ENCODE measurements around the gene SLC6A8. TPM values are rescaled to one million over a fixed set of nuclear protein-coding genes. Genes with fewer than 3 reads are reported as not detected.

The SLC6A8 gene
- total and polyA plus RNA-seq, 2 experiments from 2014 or later = 29.0 to 35.8 TPM

DNA sequence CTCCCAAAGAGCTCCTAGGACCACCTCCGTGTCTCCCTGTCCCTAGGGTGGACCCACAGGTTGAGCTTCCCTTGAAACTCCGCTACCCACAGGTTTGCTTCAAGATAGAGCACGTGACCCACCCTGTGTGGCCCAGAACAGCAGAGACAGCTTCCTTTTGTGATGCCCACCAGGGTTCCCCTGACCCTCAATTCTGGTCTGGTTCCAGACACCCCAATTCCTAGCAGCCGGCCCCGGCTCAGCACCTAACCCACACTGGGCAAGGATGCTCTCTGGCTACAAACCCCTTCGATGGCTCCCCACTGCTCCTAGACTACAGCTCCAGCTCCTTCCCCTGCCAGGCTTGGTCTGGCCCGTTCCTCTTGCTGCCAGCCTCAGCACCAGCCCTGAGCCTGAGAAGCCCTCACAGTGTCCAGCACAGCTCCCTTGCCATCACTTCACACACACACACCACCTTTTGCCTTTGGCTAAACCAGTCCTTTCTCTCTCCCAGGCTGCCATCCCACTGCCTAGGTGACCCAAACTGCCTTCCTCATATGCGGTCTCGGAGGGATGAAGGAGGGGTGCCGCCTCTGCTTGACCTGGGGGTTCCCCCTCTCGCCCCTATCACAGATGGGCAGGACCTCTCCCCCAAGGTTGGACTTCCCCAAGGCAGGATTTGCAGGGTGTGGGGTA lies 20.3 kb upstream of the SLC6A8 start:
- Histone ChIP-seq H3K27ac (no peak overlapping the region), H3K4me1 (ENCODE audit: low read depth) (no peaks in the 10 kb centered on the region), H3K36me3 (no peaks in the 10 kb centered on the region), H3K9me3 (ENCODE audit: low read depth) (no peaks in the 10 kb centered on the region), H3K4me3 (no peak overlapping the region), H3K27me3 (peaks cover 18% of the 10 kb centered on the region)
- DNase-seq (ENCODE audit: low read depth in 1 of 2, low spot score in 1 of 2) = no peak
- TF ChIP-seq, protein P1, sequence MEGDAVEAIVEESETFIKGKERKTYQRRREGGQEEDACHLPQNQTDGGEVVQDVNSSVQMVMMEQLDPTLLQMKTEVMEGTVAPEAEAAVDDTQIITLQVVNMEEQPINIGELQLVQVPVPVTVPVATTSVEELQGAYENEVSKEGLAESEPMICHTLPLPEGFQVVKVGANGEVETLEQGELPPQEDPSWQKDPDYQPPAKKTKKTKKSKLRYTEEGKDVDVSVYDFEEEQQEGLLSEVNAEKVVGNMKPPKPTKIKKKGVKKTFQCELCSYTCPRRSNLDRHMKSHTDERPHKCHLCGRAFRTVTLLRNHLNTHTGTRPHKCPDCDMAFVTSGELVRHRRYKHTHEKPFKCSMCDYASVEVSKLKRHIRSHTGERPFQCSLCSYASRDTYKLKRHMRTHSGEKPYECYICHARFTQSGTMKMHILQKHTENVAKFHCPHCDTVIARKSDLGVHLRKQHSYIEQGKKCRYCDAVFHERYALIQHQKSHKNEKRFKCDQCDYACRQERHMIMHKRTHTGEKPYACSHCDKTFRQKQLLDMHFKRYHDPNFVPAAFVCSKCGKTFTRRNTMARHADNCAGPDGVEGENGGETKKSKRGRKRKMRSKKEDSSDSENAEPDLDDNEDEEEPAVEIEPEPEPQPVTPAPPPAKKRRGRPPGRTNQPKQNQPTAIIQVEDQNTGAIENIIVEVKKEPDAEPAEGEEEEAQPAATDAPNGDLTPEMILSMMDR (IDR thresholded peaks at IDR 0.05; ENCODE audit: low read depth, low read length) = no peak

DNA sequence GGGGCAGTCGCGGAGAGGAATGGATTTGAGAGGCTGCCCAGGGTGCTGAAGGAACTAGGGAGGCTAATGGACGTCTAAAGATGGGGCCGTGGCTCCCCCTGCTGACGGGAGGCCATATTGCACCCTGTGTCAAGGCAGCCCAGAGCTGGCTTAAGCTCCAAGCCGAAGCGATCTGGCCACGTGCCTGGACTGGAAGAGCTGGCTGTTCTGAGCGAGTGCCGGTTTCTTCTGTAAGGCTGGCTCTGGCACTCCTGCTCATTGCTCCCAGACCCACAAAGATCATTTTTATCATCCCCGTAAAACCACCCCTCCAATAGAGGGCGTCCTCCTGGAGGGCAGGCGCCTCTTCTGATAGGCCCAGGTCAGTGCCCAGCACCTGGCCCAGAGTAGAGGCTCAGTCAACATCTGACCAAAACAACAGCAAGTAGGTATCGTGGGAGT lies 19.8 kb upstream of the SLC6A8 start:
- no peak overlapping the region for H3K27ac ChIP-seq
- H3K4me3 ChIP-seq = no peak overlapping the region
- no peaks in the 10 kb centered on the region for H3K4me1 ChIP-seq (ENCODE audit: low read depth)
- no peaks in the 10 kb centered on the region for H3K9me3 ChIP-seq (ENCODE audit: low read depth)
- no peaks in the 10 kb centered on the region for H3K36me3 ChIP-seq
- peak; percentile 79 to 89 for DNase-seq (ENCODE audit: low read depth in 1 of 2, low spot score in 1 of 2)
- peaks cover 12% of the 10 kb centered on the region for H3K27me3 ChIP-seq
- TF ChIP-seq, protein P1 (IDR thresholded peaks at IDR 0.05; ENCODE audit: low read depth, low read length) = peak; percentile 67

DNA sequence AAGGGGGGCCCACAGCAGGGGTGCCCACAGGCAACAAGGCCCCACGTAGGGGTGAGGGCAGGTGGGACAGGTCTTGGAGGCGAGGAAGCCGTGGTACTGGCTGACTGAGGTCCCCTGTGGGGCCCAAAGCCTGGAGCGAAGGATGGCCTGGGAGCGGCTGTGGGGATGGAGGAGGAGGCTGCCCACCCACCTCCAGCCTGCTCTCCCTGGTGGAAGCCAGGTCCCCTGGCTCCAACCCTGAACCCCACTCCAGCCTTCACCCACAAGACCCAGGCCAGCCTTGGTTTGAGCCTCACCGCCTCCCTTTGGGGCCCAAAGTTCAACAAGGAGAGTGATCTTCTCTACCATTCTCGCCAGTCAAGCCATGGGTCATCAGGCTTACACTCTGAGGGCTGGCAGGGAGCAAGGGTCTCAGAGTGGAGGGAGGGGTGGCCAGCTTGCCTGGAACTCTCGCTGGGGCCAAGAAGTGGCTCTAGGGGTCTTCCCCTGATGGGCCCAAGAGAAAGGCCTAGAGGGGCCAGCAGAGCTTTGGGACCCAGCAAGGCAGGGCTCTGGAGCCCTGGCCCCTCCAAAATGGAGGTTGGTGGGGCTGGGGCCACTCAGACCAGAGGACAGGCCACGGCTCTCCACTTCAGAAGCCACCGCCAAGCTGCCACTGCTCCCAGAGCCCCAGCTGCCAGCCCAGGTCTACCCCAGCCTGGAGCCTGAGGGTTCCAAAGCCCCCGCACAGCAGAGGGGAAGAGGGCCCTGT lies 19.1 kb upstream of the SLC6A8 start:
- no peaks in the 10 kb centered on the region for H3K36me3 ChIP-seq
- no peak for DNase-seq (ENCODE audit: low read depth in 1 of 2, low spot score in 1 of 2)
- peaks cover 8% of the 10 kb centered on the region for H3K27me3 ChIP-seq
- H3K27ac ChIP-seq = no peak overlapping the region
- TF ChIP-seq, protein P1 (IDR thresholded peaks at IDR 0.05; ENCODE audit: low read depth, low read length) = no peak
- no peaks in the 10 kb centered on the region for H3K9me3 ChIP-seq (ENCODE audit: low read depth)
- no peak overlapping the region for H3K4me3 ChIP-seq
- H3K4me1 ChIP-seq (ENCODE audit: low read depth) = no peaks in the 10 kb centered on the region

DNA sequence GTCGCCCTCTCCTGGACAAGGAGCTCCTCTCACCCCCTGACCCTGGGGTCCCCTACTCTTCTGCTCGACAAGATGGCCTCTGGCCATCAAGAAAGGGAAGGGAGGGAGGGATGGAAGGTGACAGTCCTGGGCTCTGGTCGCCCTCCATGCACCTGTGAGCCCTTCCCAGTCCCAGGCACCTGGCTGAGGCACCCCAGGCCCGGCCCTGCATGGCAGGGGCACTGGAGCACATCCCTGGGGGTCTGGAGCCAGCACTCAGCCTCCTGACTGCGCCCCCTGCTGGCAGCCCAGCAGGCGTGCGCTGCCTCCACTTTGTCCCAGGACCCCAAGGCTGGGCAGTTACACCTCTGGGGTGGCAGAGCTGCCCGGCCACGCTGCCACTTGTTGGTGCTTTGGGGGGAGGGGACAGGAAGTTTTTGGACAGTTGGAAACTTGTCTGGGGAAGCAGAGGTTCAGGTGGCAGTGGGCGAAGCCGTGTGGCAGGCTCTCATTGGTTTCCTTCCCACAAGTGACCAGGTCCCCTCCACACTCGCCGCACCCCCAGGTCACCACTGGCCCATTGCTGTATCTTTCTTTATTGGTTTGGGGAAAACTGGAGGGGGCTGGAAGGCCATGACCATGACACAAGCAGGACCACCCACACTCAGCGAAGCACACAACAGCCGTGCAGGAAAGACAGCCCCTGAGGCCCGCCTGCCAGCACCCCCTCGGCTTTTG lies 18.4 kb upstream of the SLC6A8 start:
- TF ChIP-seq, protein P1 (IDR thresholded peaks at IDR 0.05; ENCODE audit: low read depth, low read length) = peak; percentile 66

DNA sequence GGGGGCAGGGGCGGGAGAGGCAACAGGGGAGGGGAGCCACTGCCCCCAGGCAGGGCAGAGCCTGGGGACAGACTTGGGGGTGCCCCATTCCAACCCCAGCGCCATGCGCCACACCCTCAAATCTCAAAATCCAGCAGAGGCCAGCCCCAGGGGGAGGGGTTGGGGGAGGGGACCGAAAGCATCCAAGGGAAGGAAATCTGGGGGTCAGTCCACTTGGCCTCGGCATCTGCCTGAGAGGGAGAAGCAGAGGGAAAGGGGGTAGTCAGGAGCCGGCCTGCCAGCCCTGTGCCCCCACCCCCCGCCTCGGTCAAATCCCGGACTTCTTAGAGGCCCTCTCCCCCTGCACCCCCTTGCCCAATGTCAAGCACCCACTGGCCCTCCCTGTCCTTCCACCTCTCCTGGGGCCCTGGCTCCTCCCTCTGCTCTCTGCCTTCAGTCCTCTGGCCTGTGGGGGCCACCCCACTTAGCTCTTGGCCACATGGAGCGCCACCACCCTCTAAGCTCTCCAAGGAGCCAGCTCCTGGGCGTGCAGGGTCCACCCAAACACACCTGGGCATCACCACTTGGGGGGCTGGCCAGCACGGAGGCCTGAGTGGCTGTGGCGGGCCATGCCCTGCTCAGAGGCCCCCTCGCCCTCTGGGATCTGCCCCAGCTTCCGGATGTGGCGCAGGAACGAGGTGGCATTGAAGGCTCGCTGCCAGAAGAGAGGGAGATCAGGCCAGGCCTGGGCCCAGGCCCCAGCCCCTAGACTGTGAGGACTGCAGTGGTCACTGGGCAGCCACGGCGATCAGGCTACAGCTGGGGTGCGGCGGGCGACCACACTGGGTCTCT lies 17.6 kb upstream of the SLC6A8 start:
- Histone ChIP-seq H3K4me3 (no peak overlapping the region), H3K27ac (no peak overlapping the region), H3K27me3 (no peaks in the 10 kb centered on the region), H3K4me1 (ENCODE audit: low read depth) (no peaks in the 10 kb centered on the region), H3K9me3 (ENCODE audit: low read depth) (no peaks in the 10 kb centered on the region), H3K36me3 (no peaks in the 10 kb centered on the region)
- no peak for DNase-seq (ENCODE audit: low read depth in 1 of 2, low spot score in 1 of 2)
- TF ChIP-seq, protein P1 (IDR thresholded peaks at IDR 0.05; ENCODE audit: low read depth, low read length) = no peak

More for the DNA sequence above, 18.4 kb upstream of the SLC6A8 start:
- no peaks in the 10 kb centered on the region for H3K4me1 ChIP-seq (ENCODE audit: low read depth)
- no peak overlapping the region for H3K27ac ChIP-seq
- peaks cover 2% of the 10 kb centered on the region for H3K27me3 ChIP-seq
- DNase-seq (ENCODE audit: low read depth in 1 of 2, low spot score in 1 of 2) = peak; percentile 18 to 53
- H3K4me3 ChIP-seq = no peak overlapping the region
- H3K36me3 ChIP-seq = no peaks in the 10 kb centered on the region
- no peaks in the 10 kb centered on the region for H3K9me3 ChIP-seq (ENCODE audit: low read depth)
